ENCODE data around the gene MLLT10. TPM values are rescaled to one million over a fixed set of nuclear protein-coding genes. Genes with fewer than 3 reads are reported as not detected.
"Not testable (repeated sequence)": the region's sequence is repeated elsewhere in the genome, so short reads cannot be mapped to it uniquely, and the experiment has no call there.

MLLT10 gene
- total RNA-seq, 1 donor from 2014 or later, result 39.0 TPM

DNA sequence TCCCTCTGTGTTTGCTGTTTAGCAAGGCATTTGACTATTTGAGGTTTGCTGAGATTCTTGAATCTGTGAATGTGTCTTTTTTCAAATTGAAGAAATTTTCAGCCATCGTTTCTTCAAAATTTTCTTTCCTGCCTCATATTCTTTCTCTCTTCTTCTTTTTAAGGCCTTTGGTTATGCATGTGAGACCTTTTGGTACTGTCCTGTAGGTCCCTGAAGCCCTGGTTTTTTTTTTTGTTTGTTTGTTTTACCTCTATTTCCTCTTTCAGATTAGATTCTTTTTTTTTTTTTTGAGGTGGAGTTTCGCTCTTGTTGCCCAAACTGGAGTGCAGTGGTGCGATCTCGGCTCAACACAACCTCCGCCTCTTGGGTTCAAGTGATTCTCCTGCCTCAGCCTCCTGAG is 45.3 kb downstream of the MLLT10 start:
- no peak overlapping the region for H3K27ac Mint-ChIP-seq (ENCODE audit: unreplicated experiment)
- peaks cover 27% of the 10 kb centered on the region for H3K4me1 Mint-ChIP-seq (ENCODE audit: low read depth)
- no peak overlapping the region for H3K4me3 Mint-ChIP-seq (ENCODE audit: unreplicated experiment)
- peaks cover 7% of the 10 kb centered on the region for H3K36me3 Mint-ChIP-seq (ENCODE audit: low read depth)
- no peak for TF ChIP-seq CTCF (IDR thresholded peaks at IDR 0.05)
- peaks cover 5% of the 10 kb centered on the region for H3K9me3 Mint-ChIP-seq (ENCODE audit: low read depth)
- H3K27me3 Mint-ChIP-seq (ENCODE audit: low read depth), result no peaks in the 10 kb centered on the region
- no peak for DNase-seq (ENCODE audit: low spot score)

GRCh38 chr10:21581421-21581834 is 47.4 kb downstream of the MLLT10 start:
- DNase-seq (ENCODE audit: low spot score); H3K4me3 Mint-ChIP-seq (ENCODE audit: unreplicated experiment); H3K9me3 Mint-ChIP-seq (ENCODE audit: low read depth); H3K27me3 Mint-ChIP-seq (ENCODE audit: low read depth): not testable (repeated sequence)
- Mint-ChIP-seq H3K27ac (ENCODE audit: unreplicated experiment) (peak overlapping the region; percentile 34), H3K4me1 (ENCODE audit: low read depth) (peaks cover 27% of the 10 kb centered on the region), H3K36me3 (ENCODE audit: low read depth) (peaks cover 12% of the 10 kb centered on the region)

DNA sequence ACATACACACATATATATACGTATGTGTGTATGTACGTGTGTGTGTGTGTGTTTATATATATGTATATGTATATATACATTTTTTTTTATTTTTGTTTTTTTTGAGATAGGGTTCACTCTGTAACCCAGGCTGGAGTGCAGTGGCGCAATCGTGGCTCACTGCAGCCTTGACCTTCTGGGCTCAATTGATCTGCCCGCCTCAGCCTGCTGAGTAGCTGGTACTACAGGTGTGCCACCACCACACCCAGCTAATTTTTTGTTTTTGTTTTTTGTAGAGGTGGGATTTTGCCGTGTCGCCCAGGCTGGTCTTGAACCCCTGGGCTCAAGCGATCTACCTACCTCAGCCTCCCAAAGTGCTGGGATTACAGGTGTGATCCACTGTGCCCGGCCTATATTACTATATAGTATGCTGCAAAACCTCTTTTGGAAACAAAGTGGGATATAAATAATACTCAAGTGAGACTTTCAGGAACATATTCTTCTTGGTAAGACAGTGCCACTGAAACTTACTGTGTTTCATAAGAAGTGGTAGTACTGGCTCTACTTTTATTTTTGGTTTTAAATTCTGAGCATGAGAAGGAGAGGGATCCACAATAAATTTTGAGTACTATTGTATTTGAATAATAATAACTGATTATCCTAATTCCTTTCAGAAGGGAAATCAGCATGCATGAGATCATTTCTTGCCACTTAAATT is 51.0 kb downstream of the MLLT10 start:
- H3K36me3 Mint-ChIP-seq (ENCODE audit: low read depth), result peaks cover 15% of the 10 kb centered on the region
- DNase-seq (ENCODE audit: low spot score), result no peak
- peaks cover 16% of the 10 kb centered on the region for H3K4me1 Mint-ChIP-seq (ENCODE audit: low read depth)
- H3K27ac Mint-ChIP-seq (ENCODE audit: unreplicated experiment), result no peak overlapping the region
- no peak overlapping the region for H3K4me3 Mint-ChIP-seq (ENCODE audit: unreplicated experiment)
- H3K9me3 Mint-ChIP-seq (ENCODE audit: low read depth), result peaks cover 5% of the 10 kb centered on the region
- no peak for TF ChIP-seq CTCF (IDR thresholded peaks at IDR 0.05)
- no peaks in the 10 kb centered on the region for H3K27me3 Mint-ChIP-seq (ENCODE audit: low read depth)

DNA sequence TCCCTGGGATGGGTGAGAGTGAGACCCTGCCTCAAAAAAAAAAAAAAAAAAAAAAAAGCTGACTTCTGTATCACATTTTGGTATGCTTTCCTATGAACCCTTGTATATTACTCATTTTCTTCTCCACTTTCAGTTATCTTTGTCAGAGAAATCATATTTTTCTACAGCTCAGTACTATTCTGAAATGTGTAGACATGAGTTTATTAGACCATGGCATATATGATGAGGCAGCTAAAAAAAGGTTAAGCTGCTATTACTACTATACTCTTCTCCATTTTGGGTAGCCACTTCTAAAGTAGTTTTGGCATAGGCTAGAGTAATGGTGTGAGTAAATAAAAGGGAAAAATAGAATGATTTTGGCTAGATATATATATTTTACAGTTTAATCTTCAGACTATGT is 53.4 kb downstream of the MLLT10 start:
- DNase-seq (ENCODE audit: low spot score), result no peak
- peaks cover 8% of the 10 kb centered on the region for H3K4me1 Mint-ChIP-seq (ENCODE audit: low read depth)
- H3K9me3 Mint-ChIP-seq (ENCODE audit: low read depth), result peaks cover 5% of the 10 kb centered on the region
- H3K36me3 Mint-ChIP-seq (ENCODE audit: low read depth), result peaks cover 22% of the 10 kb centered on the region
- no peak overlapping the region for H3K4me3 Mint-ChIP-seq (ENCODE audit: unreplicated experiment)
- H3K27ac Mint-ChIP-seq (ENCODE audit: unreplicated experiment), result no peak overlapping the region
- no peak for TF ChIP-seq CTCF (IDR thresholded peaks at IDR 0.05)
- no peaks in the 10 kb centered on the region for H3K27me3 Mint-ChIP-seq (ENCODE audit: low read depth)

DNA sequence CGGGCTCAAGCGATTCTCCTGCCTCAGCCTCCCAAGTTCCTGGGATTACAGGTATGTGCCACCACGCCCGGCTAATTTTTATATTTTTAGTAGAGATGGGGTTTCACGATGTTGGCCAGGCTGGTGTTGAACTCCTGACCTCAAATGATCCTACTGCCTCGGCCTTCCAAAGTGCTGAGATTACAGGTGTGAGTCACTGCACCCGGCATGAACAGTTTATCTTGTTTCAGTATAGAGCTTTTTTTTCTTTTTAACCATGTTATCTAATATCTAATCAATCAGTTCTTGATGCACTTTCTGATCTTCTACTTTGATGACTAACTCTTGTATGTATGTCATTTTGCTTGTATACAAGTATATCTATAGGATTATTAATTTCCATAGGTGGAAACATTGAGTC is 54.1 kb downstream of the MLLT10 start:
- not testable (repeated sequence) for H3K9me3 Mint-ChIP-seq (ENCODE audit: low read depth); DNase-seq (ENCODE audit: low spot score); H3K27me3 Mint-ChIP-seq (ENCODE audit: low read depth); H3K4me1 Mint-ChIP-seq (ENCODE audit: low read depth); H3K4me3 Mint-ChIP-seq (ENCODE audit: unreplicated experiment); H3K27ac Mint-ChIP-seq (ENCODE audit: unreplicated experiment)
- peaks cover 27% of the 10 kb centered on the region for H3K36me3 Mint-ChIP-seq (ENCODE audit: low read depth)

- no peak overlapping the region for H3K27ac Mint-ChIP-seq (ENCODE audit: unreplicated experiment)
- H3K4me1 Mint-ChIP-seq (ENCODE audit: low read depth), result peaks cover 18% of the 10 kb centered on the region
- H3K27me3 Mint-ChIP-seq (ENCODE audit: low read depth), result no peaks in the 10 kb centered on the region
- no peak for TF ChIP-seq CTCF (IDR thresholded peaks at IDR 0.05)
- H3K4me3 Mint-ChIP-seq (ENCODE audit: unreplicated experiment), result no peak overlapping the region
- H3K36me3 Mint-ChIP-seq (ENCODE audit: low read depth), result peaks cover 15% of the 10 kb centered on the region
- no peaks in the 10 kb centered on the region for H3K9me3 Mint-ChIP-seq (ENCODE audit: low read depth)
- DNase-seq (ENCODE audit: low spot score), result no peak
Observed at GRCh38 chr10:21593986-21594385, 60.0 kb downstream of the MLLT10 start.
